Measurements from ENCODE around the gene THOC5. TPM values are rescaled to one million over a fixed set of nuclear protein-coding genes. Genes with fewer than 3 reads are reported as not detected.

Gene THOC5
- total and polyA plus RNA-seq, 2 experiments from 2014 or later = 31.4 to 41.3 TPM

DNA sequence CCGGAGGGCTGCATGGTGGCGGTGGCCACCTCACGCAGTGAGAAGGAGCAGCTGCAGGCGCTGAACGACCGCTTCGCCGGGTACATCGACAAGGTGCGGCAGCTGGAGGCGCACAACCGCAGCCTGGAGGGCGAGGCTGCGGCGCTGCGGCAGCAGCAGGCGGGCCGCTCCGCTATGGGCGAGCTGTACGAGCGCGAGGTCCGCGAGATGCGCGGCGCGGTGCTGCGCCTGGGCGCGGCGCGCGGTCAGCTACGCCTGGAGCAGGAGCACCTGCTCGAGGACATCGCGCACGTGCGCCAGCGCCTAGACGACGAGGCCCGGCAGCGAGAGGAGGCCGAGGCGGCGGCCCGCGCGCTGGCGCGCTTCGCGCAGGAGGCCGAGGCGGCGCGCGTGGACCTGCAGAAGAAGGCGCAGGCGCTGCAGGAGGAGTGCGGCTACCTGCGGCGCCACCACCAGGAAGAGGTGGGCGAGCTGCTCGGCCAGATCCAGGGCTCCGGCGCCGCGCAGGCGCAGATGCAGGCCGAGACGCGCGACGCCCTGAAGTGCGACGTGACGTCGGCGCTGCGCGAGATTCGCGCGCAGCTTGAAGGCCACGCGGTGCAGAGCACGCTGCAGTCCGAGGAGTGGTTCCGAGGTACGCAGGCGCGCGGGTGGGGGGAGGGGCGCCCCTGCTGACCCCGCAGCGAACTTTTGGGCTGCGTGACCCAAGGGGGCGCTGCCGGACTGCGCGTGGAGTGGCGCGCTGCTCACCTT, 72.9 kb downstream of the THOC5 start:
- no peak overlapping the region for H3K27ac ChIP-seq
- H3K36me3 ChIP-seq = no peaks in the 10 kb centered on the region
- H3K9me3 ChIP-seq (ENCODE audit: low read depth) = no peaks in the 10 kb centered on the region
- peaks cover 59% of the 10 kb centered on the region for H3K27me3 ChIP-seq
- DNase-seq (ENCODE audit: low read depth in 1 of 2, low spot score in 1 of 2) = peak; percentile 82
- TF ChIP-seq, protein P1, sequence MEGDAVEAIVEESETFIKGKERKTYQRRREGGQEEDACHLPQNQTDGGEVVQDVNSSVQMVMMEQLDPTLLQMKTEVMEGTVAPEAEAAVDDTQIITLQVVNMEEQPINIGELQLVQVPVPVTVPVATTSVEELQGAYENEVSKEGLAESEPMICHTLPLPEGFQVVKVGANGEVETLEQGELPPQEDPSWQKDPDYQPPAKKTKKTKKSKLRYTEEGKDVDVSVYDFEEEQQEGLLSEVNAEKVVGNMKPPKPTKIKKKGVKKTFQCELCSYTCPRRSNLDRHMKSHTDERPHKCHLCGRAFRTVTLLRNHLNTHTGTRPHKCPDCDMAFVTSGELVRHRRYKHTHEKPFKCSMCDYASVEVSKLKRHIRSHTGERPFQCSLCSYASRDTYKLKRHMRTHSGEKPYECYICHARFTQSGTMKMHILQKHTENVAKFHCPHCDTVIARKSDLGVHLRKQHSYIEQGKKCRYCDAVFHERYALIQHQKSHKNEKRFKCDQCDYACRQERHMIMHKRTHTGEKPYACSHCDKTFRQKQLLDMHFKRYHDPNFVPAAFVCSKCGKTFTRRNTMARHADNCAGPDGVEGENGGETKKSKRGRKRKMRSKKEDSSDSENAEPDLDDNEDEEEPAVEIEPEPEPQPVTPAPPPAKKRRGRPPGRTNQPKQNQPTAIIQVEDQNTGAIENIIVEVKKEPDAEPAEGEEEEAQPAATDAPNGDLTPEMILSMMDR (IDR thresholded peaks at IDR 0.05; ENCODE audit: low read depth, low read length) = peak; percentile 16
- peak overlapping the region; percentile 12 for H3K4me3 ChIP-seq
- peaks cover 10% of the 10 kb centered on the region for H3K4me1 ChIP-seq (ENCODE audit: low read depth)

DNA sequence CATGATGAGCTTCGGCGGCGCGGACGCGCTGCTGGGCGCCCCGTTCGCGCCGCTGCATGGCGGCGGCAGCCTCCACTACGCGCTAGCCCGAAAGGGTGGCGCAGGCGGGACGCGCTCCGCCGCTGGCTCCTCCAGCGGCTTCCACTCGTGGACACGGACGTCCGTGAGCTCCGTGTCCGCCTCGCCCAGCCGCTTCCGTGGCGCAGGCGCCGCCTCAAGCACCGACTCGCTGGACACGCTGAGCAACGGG, 73.4 kb downstream of the THOC5 start:
- no peak for DNase-seq (ENCODE audit: low read depth in 1 of 2, low spot score in 1 of 2)
- H3K27ac ChIP-seq = no peak overlapping the region
- TF ChIP-seq, protein P1 (IDR thresholded peaks at IDR 0.05; ENCODE audit: low read depth, low read length) = no peak
- H3K9me3 ChIP-seq (ENCODE audit: low read depth) = no peaks in the 10 kb centered on the region
- peaks cover 10% of the 10 kb centered on the region for H3K4me1 ChIP-seq (ENCODE audit: low read depth)
- no peaks in the 10 kb centered on the region for H3K36me3 ChIP-seq
- peak overlapping the region; percentile 12 for H3K4me3 ChIP-seq
- peaks cover 59% of the 10 kb centered on the region for H3K27me3 ChIP-seq

DNA sequence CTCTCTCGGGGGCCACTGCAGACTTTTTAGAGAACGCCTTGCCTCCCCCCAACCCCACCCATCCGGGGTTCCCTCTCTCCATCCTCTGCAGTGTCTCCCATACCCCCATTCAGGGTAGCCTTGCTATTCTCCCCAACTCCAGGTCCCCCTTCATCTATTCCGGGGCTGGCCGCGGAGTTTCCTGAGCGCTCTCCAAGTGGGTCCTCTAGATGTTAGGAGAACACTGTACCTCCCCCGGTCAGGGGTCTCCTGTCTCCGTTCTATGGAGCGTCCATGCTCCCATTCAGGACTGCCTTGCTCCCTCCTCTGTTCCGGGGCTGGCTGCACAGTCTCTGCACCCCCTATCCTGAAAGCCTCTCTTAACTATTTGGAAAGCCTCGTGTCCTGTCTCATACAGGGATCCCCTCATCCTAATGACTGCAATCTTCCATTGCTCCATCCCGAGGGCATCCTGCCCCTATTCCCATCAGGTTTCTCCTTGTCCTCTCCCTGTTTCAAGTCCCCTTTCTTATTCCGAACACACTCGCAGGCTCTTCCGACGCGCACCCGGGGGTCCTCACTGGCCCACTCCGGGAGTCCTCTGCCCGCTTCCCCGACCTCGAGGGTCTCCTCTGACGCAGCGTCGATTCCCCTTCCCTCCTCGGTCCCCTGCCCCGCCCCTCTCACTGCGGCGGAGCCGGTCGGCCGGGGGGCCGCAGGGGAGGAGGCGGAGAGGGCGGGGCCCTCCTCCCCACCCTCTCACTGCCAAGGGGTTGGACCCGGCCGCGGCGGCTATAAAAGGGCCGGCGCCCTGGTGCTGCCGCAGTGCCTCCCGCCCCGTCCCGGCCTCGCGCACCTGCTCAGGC, 73.9 kb downstream of the THOC5 start, which contains the start of gene NEFH:
Gene NEFH, plus strand, starts transcription at position 802 of the 845 bp plus-strand sequence. CDS start 45 bp downstream, outside the sequence.
- H3K4me3 ChIP-seq = peak within 1 kb of the TSS; percentile 12
- no peaks in the 10 kb centered on the region for H3K36me3 ChIP-seq
- H3K4me1 ChIP-seq (ENCODE audit: low read depth) = peaks cover 10% of the 10 kb centered on the region
- TF ChIP-seq, protein P1 (IDR thresholded peaks at IDR 0.05; ENCODE audit: low read depth, low read length) = no peak
- no peak within 1 kb of the TSS for H3K27ac ChIP-seq
- H3K9me3 ChIP-seq (ENCODE audit: low read depth) = no peaks in the 10 kb centered on the region
- DNase-seq (ENCODE audit: low read depth in 1 of 2, low spot score in 1 of 2) = peak in 1 of 2 donors; percentile 21
- H3K27me3 ChIP-seq = peaks cover 59% of the 10 kb centered on the region

- peak; percentile 28 to 72 for DNase-seq (ENCODE audit: low read depth in 1 of 2, low spot score in 1 of 2)
- no peaks in the 10 kb centered on the region for H3K36me3 ChIP-seq
- no peak overlapping the region for H3K27ac ChIP-seq
- peaks cover 10% of the 10 kb centered on the region for H3K4me1 ChIP-seq (ENCODE audit: low read depth)
- peaks cover 62% of the 10 kb centered on the region for H3K27me3 ChIP-seq
- TF ChIP-seq, protein P1 (IDR thresholded peaks at IDR 0.05; ENCODE audit: low read depth, low read length) = no peak
- H3K4me3 ChIP-seq = no peak overlapping the region
- H3K9me3 ChIP-seq (ENCODE audit: low read depth) = no peaks in the 10 kb centered on the region
Measured at GRCh38 chr22:29478326-29479276, 75.0 kb downstream of the THOC5 start.

- Histone ChIP-seq H3K27me3 (peaks cover 61% of the 10 kb centered on the region), H3K4me3 (no peak overlapping the region), H3K36me3 (no peaks in the 10 kb centered on the region), H3K9me3 (ENCODE audit: low read depth) (no peaks in the 10 kb centered on the region), H3K4me1 (ENCODE audit: low read depth) (peaks cover 10% of the 10 kb centered on the region), H3K27ac (no peak overlapping the region)
- no peak for DNase-seq (ENCODE audit: low read depth in 1 of 2, low spot score in 1 of 2)
- TF ChIP-seq, protein P1 (IDR thresholded peaks at IDR 0.05; ENCODE audit: low read depth, low read length) = no peak
Measured at GRCh38 chr22:29477723-29478318, 75.7 kb downstream of the THOC5 start.

Data from cardiac muscle cell (in vitro differentiated cells and primary cell).